GM13976 (cell line): ENCODE measurements around the gene ATN1.
"Not testable (repeated sequence)": the region's sequence is repeated elsewhere in the genome, so short reads cannot be mapped to it uniquely, and the experiment has no call there.

Source experiments
- DNase-seq: peaks from one replicate; pipeline ENCODE4 v3.0.0; 2012; ENCODE audit warnings: low spot score
- in situ Hi-C: fragments of 300-500 bp; cut with MboI; formaldehyde crosslinking; loops from one replicate; pipeline ENCODE4 v1.12.0; 2022; ENCODE audit warnings: low sequenced_read_pairs, mixed read lengths, inconsistent platforms; ENCODE audit not compliant: unreplicated experiment
- TF ChIP-seq, protein P1 (sequence below): IDR thresholded peaks from 2 replicates; pipeline ENCODE4 v1.5.1; 2012; ENCODE audit warnings: borderline replicate concordance, mild to moderate bottlenecking; ENCODE audit not compliant: insufficient read depth; ENCODE audit errors: extremely low read depth, missing control alignments, control extremely low read depth

Gene ATN1

DNA sequence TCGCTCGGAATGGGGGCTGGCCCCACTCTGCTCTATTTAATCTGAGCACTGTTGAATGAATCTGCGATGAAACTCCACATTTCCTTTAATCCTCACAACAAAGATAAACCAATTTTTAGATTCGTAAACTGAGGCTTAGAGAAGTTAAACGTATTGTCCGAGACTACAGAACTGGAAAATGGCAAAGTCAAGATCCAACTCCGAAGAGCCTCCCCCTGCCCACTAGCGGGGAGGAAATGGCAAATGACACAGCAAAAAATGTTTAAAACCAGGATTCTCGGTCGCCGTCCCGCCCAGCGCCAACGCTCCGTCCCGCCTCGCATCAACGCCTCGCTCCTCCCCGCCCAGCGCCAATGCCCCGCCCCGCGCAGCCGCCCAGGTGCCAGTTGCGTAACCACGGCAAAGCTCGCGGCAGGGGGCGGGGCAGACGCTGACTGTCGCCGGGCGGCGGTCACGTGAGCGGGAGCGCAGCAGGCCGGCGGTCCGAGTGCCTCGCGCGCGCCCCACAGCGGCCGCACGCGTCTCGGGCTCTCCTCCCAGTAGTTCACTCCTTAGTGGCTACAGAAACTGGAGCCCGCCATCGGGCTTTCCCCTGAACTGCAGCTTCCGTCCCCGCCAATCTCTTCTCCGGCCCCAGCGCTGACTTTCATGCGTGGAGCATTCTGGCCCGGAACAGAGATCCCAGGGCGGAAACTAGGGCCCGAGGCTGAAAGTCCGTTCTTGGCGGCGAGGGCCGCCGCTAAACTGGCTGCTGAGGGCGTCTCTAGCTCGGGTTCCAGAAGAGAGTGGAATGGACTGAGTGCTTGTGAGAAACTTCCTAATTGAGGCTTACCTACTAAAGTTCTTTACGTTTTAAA is 36.7 kb upstream of the ATN1 start:
- in situ Hi-C loops = no loop called here
- TF ChIP-seq, protein P1, sequence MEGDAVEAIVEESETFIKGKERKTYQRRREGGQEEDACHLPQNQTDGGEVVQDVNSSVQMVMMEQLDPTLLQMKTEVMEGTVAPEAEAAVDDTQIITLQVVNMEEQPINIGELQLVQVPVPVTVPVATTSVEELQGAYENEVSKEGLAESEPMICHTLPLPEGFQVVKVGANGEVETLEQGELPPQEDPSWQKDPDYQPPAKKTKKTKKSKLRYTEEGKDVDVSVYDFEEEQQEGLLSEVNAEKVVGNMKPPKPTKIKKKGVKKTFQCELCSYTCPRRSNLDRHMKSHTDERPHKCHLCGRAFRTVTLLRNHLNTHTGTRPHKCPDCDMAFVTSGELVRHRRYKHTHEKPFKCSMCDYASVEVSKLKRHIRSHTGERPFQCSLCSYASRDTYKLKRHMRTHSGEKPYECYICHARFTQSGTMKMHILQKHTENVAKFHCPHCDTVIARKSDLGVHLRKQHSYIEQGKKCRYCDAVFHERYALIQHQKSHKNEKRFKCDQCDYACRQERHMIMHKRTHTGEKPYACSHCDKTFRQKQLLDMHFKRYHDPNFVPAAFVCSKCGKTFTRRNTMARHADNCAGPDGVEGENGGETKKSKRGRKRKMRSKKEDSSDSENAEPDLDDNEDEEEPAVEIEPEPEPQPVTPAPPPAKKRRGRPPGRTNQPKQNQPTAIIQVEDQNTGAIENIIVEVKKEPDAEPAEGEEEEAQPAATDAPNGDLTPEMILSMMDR = peak; percentile 92

DNA sequence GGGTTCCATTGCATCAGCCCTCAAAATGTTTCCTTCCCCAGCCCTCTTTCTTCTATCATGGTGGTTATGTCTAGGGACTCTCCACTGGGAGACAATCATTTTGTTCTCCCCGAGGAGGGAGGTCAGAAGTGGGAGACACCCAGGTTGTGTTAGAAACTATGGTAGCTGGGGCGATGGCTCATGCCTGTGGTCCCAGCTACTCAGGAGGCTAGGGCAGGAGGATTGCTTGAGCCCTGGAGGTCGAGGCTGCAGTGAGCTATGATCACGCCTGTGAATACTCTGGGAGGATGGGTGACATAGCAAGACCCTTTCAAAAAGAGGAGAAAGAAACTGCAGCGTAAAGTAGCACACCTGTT is 36.1 kb upstream of the ATN1 start:
- in situ Hi-C loops = no loop called here
- peak; percentile 38 for DNase-seq
- TF ChIP-seq, protein P1 = no peak

More for the DNA sequence above, 36.7 kb upstream of the ATN1 start:
- DNase-seq = peak; percentile 99

DNA sequence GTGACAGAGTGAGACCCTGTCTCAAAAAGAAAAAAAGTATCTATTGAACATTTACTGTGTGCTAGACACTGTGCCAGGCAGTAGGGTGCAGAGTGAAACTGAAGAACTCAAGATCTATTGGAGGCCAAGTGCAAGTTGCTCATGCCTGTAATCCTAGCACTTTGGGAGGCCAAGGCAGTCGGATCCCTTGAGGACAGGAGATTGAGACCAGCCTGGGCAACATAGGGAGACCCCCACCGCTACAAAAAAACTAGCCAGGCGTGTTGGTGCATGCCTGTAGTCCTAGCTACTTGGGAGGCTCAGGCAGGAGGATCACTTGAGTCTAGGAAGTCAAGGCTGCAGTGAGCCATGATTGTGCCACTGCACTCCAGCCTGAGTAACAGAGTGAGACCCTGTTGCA is 35.1 kb upstream of the ATN1 start:
- DNase-seq, in situ Hi-C loops: not testable (repeated sequence)

DNA sequence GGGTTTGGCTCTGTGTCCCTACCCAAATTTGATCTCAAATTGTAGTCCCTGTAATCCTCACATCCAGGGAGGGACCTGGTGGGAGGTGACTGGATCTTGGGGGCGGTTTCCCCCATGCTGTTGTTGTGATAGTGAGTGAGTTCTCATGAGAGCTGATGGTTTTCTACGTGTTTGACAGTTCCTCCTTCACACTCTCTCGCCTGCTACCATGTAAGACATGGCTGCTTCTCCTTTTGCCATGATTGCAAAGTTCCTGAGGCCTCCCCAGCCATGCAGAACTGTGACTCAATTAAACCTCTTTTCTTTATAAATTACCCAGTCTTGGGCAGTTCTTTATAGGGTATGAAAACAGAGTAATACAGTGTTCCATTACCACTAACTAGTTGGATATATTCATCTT is 33.4 kb upstream of the ATN1 start:
- TF ChIP-seq, protein P1 = no peak
- in situ Hi-C loops = no loop called here
- DNase-seq = no peak

DNA sequence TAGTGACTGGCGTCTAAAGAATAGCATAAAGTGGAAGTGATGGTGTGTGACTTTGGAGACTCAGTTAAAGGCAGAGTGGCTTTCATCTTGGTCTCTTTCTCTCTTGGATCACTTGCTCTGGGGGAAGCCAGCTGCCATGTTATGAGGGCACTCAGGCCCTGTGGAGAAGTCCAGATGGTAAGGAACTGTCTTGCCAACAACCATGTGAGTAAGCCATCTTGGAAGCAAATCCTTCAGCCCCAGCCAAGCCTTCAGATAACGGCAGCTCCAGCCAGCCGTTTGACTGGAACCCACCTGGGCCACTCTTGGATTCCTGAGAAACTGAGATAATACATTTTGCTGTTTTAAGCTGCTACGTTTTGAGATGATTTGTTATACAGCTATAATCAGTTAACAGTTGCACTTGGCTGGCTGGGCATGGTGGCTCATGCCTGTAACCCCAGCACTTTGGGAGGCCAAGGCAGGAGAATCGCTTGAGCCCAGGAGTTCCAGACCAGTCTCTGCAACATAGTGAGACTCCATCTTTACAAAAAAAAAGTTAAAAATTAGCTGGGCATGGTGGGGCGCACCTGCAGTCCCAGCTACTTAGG is 30.8 kb upstream of the ATN1 start:
- TF ChIP-seq, protein P1 = no peak
- in situ Hi-C loops = no loop called here
- DNase-seq = no peak

DNA sequence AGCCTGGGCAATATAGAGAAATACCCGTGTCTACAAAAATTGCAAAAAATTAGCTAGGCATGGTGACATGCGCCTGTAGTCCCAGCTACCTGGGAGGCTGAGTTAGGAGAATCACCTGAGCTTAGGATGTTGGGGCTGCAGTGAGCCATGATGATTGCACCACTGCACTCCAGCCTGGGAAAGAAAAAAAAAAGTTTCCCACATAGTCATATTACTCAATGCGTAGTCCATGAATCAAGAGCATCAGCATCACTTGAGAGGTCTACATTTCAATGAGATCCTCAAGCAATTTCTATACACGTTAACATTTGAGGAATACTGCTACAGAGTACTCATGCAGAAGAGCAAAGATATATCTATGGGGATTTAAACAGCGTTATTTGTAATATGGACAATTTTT is 28.3 kb upstream of the ATN1 start:
- in situ Hi-C loops = no loop called here
- TF ChIP-seq, protein P1 = no peak
- no peak for DNase-seq

DNA sequence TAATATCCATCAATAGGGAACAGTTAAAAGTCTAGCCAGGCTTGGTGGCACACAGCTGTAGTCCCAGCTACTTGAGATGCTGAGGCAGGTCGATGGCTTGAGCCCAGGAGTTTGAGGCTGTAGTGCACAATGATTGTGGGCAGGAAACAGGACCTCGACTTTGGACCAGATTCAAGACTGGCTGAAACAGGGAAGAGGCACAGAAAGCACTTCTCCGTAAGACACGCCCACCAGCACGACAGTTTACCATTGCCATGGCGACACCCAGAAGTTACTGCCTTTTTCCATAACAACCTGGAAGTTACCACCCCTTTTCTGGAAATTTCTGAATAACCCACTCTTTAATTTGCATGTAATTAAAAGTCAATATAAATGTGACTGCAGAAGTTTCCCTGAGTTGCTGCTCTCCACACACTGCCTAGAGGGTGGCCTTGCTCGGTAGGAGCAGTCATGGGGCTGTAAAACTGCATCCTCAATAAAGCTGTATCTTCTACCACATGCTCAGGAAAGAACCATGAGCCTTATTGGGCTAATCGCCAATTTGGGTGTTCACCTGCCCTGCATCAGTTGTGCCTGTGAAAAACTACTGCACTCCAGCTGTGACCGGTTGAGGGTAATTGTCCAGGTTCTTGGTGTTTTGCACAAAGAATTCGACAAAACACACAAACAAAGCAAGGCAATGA is 27.8 kb upstream of the ATN1 start:
- TF ChIP-seq, protein P1 = no peak
- in situ Hi-C loops = no loop called here
- DNase-seq = no peak
